D341Med (cell line): ENCODE data around the gene MIEF1.
A peak's percentile ranks its signal among the peaks of the same experiment; 100 is the strongest.
"Not testable (repeated sequence)": the region's sequence is repeated elsewhere in the genome, so short reads cannot be mapped to it uniquely, and the experiment has no call there.

Experiments
- DNase-seq: peaks from one replicate; pipeline ENCODE4 v3.0.0; 2012; ENCODE audit warnings: low spot score

Gene MIEF1

DNA sequence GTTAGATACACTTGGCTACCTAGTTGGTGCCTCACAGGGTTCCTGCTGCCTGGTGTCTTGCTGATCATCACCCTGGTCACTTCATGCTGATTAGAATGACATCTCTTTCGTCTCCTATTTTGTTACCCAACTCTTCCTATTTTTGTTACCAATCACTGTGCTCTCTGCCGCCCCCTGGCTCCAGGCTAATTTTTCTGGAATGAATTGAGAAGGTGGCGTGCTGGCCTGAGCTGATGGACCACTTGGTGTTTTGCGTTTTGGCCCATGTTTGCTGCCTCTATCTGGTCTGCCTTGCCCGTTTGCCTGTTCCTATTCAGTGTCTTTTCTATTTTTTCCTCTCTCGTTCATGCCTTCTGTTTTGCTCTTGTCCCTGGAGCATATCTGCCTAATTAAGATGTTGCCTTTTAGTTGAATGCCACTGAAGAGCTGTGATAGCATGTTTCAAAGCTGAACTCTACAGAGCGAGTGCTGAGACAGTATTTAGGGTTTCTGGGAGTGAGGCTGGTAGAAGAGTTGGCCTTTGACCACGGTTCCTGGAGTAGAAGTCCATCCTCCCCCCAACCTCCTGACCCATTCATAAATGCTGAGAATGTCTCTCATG is 12.4 kb downstream of the MIEF1 start:
- DNase-seq, result peak; percentile 68

DNA sequence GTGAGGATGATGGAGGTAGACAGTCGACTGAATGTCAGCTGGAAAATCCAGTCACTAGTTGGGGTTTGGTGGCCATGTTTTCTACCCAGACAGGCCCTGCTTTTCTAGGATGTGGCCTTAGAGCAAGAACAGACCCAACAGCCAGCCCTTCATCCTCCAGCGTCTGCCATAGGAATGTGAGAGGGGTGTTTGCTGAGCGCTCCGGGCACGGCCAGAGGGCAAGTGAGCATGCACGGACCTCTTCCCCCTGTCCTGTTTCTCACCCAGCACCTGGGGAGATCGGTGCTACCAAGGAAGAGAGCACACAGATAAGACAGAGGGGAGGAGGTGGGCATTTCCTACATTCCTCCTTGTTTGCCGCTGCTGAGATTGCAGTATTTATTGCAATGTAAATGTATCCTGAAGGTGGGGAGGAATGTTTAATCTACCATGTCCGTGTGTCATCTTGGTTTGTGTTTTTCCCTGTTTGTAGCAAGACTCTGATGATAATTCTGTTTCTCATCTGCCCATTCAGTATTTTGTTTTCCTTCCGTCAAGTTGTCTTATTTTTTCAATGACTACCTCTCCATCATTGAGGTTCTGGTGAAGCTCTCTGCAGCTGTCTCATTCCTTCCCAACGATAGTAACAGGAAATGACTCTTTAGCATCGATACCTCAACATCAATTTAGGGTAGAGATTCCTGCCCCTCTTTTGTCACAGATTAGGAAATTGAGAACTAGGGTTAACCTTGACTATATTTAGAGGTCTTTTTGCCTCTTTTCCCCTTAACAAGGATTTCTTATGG is 13.4 kb downstream of the MIEF1 start:
- DNase-seq, result no peak

DNA sequence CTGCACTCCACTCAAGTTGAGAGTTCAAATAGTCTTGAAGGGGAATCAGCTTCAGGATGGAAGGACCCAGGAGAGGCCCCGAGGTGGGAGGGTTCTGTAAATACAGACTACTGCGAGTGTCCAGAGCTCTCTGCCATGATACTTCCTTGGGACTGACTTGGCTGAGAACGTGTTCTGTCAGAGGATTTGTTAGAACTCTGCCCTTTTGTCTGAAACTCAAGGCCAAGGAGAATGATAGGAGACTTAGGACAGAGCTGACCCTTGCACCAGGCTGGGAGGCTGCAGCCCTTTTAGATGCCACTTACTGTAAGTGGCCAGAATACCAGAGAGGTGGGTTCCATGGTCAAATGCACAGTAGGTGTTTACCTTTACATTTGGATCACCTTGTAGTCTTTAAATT is 15.4 kb downstream of the MIEF1 start:
- no peak for DNase-seq

DNA sequence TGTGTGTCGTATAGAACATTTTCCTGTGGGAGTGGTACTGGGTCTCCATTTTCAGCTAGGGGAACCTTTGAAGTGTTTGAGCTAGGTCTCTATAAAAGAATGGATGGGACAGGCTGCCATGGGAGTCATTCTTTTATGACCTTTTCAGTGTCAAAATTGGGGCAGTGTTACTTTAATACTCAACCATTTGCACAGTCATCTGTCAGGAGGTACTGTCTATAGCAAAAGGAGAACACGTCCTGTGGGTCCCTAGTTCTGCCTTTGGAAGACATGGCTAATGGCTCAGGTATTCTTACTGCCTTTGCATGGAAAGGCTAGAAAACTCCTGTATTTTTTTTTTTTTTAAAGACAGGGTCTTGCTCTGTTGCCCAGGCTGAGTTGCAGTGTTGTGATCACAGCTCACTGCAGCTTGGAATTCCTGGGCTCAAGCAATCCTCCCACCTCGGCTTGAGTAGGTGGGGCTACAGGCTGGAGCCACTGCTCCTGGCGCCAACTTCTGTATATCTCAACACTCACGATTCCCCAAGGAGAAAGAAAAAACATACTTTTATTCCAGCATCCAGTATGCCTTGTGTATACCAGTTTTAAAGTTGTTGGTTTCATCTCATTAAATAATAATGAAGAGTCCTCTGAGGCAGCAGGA is 16.2 kb downstream of the MIEF1 start:
- DNase-seq, result no peak

DNA sequence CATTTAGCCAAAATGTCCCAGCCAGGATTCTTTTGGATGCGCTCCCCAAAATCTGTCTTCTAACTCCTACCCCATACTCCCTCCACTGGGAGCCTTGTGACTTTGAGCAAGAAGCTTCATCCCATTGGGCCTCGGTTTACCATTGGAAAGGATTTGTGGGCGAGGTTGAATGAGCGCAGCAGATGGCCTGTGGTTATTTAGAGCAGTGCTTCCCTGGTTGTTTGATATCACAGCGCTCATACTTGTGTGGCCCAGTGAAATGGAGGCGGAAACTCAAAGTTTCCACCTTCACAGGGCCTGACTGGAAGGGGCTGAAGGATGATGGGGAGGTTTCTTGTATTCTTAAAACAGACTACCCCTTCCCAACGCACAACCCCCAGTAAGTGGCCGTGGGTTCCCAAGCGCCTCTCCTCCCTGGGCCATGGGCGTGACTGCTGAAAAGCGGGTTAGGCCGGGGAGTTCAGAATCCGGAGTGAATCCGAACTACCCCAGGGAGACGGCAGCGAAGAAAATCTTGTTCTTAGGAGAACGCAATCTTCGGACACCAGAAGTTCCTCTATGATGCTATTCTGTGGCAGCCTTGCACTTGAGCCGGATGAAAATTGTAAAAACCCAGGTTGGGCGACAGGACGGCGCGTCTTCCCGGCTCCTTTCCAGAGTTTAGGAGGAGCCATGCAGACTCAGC is 17.0 kb downstream of the MIEF1 start:
- peak; percentile 71 for DNase-seq

DNA sequence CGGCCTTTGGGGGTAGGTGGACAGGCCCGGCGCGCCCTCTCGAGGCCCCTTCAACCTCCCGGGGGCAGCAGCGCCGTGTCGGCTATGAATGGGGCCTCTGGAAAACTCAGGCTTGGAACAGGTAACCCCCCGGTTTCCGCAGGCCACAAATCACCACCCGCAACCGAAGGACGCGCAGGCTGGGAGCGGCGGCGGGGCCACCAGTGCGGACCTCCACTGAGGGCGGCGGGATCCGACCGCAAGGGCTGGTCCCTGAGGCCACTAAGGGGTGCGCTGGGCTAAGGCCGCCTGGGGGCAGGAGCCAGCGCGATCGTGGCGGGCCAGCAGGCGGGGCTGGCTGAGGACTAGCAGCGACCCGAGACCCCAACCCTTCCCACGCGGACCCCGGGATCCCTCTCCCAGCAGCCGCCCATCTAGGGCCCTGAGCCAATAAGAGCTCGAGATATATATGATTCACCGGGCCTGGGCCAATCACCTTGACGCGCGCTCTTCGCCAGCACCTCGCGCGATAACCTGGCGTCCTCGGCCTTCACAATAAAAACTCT is 17.7 kb downstream of the MIEF1 start:
- peak; percentile 95 for DNase-seq

DNA sequence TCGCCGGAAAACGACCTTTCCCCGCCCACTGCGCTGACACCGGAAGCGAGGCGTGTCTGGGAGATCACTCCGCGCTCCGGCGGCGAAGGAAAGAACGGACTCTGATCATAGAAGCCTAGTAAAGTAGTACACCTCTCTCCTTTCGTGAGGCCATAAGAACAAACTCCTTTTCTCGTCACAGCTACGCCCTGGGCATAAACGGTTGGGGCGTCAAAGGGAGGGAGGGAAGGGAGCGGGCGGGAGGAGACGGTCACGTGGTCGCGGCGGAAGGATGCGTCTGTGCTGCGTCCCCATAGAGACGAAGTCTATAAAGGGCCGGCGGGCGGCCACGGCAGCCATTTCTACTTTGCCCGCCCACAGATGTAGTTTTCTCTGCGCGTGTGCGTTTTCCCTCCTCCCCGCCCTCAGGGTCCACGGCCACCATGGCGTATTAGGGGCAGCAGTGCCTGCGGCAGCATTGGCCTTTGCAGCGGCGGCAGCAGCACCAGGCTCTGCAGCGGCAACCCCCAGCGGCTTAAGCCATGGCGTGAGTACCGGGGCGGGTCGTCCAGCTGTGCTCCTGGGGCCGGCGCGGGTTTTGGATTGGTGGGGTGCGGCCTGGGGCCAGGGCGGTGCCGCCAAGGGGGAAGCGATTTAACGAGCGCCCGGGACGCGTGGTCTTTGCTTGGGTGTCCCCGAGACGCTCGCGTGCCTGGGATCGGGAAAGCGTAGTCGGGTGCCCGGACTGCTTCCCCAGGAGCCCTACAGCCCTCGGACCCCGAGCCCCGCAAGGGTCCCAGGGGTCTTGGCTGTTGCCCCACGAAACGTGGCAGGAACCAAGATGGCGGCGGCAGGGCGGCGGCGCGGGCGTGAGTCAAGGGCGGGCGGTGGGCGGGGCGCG is 18.4 kb downstream of the MIEF1 start, which contains the start of gene ATF4:
Gene ATF4 (plus strand): TSS at position 337 of the 880 bp plus-strand sequence. CDS start 884 bp downstream, outside the sequence.
- peak; percentile 82 for DNase-seq

DNA sequence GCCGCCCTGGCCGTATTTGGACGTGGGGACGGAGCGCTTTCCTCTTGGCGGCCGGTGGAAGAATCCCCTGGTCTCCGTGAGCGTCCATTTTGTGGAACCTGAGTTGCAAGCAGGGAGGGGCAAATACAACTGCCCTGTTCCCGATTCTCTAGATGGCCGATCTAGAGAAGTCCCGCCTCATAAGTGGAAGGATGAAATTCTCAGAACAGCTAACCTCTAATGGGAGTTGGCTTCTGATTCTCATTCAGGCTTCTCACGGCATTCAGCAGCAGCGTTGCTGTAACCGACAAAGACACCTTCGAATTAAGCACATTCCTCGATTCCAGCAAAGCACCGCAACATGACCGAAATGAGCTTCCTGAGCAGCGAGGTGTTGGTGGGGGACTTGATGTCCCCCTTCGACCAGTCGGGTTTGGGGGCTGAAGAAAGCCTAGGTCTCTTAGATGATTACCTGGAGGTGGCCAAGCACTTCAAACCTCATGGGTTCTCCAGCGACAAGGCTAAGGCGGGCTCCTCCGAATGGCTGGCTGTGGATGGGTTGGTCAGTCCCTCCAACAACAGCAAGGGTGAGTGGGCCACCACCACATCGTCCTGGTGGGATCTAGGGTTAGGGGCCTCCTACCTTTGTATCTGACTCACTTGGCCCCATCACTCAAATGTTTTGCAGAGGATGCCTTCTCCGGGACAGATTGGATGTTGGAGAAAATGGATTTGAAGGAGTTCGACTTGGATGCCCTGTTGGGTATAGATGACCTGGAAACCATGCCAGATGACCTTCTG is 19.2 kb downstream of the MIEF1 start:
- DNase-seq, result not testable (repeated sequence)

DNA sequence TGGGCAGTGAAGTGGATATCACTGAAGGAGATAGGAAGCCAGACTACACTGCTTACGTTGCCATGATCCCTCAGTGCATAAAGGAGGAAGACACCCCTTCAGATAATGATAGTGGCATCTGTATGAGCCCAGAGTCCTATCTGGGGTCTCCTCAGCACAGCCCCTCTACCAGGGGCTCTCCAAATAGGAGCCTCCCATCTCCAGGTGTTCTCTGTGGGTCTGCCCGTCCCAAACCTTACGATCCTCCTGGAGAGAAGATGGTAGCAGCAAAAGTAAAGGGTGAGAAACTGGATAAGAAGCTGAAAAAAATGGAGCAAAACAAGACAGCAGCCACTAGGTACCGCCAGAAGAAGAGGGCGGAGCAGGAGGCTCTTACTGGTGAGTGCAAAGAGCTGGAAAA is 20.0 kb downstream of the MIEF1 start:
- DNase-seq, result not testable (repeated sequence)

DNA sequence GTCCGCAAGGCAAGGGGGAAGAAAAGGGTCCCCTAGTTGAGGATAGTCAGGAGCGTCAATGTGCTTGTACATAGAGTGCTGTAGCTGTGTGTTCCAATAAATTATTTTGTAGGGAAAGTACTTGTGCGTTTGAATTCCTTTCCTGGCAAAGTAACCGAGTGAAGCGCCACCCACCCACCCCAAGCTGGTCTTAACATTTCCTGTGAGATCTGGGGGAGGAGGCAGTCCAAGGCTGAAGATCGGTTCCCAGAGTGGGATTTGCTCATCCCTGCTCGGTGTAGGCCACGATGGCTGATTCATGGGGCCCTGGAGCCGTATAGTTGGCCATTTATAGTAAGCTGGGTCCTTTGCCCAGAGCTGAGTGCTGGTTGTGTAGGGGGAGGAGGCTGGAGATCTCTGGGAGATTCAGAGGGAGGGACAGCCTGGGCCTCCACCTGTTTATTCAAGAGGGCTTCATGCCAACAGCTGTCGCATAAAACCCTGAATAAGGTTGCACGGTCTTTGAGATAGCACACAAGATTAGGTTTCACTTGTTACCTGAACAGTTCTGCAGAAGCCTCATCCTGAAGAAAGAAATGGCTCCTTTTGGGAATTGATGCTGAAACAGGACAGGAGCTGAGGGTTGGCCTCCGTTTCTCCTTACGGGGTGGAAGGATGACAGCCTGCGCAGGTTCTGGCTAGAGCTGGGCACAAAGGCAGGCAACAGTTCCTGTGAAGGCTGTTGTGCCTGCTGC is 20.6 kb downstream of the MIEF1 start:
- DNase-seq, result no peak

DNA sequence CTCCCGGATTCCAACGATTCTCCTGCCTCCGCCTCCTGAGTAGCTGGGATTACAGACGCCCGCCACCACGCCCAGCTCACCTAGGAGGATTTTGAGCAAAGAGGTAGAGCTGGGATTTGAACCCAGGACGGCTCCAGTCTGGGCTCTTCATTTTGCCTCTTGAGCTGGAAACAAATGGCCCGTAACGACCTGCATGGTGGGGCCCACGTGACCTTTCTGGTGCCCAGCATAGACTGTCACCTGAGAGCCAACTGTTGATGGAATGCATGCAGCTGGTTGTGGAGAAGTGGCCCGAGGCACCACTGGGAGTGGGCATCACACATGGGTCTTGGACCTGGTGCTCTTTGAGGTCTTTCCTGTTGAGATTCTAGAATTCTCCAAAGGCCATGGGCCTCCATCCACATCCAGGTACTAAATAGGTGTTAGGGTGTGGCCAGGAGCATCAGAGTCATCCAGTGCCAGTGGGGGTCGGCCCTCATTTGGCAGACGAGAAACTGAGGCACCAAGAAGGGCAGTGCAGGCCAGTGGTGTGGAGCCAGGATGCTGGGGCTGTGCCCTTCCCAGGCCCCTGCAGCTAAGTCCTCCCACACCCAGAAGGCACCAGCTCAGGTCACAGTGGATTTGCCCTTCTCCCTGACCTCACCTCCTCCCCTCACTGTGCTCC is 22.1 kb downstream of the MIEF1 start:
- DNase-seq, result no peak

DNA sequence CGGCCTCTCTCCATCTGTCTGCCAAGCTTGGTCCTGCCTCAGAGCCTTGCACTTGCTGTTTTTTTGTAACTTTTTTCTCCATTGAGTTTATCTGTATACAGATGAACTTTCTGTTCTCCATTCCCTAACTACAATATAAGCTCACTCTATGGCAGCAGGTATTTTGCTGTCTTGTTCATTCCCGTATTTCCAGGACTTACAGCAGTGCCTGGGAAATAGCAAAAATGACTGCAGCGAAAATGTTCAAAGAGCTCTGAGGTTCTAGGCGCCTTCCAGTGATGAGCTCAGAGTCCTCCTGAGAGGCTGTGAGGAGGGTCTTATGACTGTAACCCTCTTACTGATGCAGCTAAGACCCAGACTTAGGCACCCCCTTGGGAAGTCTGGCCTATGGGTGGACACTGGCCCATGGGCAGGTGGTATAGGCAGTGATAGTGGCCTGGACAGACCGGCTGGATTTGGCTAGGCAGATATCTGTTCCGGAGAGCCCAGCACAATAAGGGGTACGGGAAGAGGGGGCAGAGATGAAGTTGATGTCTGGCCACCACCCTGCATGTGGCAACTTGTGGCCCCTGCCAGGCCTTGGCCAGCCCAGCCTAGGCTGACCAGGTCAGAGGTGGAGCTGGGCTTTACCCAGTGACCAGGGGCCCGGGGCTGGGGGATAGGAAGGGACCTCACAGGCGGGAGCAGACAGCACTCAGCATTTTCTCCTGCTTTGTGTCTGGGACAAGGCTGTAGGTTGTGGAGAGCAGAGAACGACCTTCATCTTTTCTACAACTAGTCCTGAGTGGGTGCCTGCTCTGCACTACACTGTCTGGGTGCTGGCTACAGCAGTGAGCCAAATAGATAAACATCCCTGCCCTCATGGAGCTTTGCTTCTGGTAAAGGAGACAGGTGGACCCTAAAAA is 22.9 kb downstream of the MIEF1 start:
- DNase-seq, result no peak

DNA sequence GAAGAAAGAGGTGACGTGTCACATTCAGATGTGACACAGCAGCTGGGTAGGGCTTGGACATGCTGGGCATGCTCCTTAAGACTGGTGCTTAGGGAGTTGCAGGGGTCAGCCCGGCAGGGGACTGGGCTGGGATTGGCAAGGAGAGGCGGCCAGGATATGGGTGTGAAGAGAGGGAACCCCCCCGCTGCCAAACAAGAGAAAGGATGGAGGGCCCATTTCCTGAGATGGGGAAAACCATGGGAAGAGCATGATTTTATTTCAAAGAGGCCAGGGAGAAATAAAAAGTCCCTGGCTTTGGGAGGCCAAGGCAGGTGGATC is 23.5 kb downstream of the MIEF1 start:
- DNase-seq, result no peak

DNA sequence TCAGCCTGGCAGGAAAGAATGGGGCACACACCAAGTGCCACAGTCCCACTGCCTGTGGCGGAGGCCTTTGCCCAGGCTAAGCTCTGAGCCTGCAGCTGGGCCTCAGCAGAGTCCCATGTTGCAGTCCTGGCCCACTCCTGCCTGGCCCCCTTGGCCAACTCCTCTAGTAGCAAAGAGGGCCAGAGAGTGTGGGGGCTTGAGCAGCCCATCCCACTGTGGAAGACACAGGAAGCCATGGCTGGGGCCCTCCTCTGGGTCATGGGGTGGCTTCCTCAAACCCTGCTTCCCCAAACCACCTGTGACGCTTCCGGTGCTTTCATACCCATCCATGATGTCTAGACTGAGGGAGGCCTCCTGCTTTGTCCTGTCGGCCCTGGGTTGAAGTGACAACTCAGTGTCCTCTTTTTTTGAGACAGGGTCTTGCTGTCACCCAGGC is 24.7 kb downstream of the MIEF1 start:
- no peak for DNase-seq

DNA sequence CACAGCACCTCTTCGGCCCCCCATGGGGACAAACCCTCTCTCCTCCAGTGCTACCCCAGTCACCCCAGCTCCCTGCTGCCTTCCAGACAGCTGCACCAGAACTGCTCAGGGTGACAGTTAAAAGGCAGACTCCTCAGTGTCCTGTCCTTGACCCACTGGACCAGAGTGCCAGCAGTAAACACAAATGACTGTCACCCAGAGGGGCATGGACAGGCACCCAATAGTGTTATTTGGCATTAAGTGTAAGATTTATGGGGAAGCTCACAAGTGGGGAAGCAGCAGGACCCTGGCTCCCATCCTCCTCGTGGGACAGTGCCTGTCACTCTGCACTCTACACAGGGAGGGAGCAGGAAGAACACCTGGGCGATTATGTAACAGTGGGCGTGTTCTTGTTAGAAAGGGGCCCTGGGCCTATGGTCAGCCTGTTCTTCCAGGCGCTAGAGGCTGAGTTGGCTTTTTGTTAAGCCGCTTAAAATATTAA is 25.4 kb downstream of the MIEF1 start:
- DNase-seq, result no peak

DNA sequence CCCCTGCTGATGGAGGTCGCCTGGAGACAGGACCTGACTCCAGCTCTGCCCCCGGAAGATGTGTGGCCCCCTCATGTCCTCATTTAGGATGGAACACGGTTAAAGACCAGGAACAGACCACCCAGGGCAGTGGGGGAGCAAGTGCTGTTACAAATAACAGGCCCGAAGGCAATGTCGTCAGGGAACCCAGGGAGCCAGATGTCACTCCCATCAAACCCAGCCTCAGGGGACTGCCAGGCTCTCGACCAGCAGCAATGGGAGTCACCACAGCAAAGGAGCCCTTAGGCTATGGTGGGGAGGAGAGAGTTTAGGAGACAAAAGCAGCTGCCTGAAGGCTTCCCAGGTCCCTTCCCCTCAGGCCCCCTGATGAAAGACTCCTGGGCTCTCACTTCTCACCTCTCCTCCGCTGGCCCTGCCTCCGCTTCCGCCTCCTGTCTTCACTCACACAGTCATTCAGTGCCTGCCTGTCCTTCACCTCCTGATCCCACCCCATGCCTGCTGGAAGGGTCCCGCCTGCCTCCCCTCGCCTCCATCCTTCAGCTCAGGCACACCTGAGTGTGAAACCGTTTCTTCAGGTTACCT is 26.1 kb downstream of the MIEF1 start:
- DNase-seq, result peak; percentile 69

DNA sequence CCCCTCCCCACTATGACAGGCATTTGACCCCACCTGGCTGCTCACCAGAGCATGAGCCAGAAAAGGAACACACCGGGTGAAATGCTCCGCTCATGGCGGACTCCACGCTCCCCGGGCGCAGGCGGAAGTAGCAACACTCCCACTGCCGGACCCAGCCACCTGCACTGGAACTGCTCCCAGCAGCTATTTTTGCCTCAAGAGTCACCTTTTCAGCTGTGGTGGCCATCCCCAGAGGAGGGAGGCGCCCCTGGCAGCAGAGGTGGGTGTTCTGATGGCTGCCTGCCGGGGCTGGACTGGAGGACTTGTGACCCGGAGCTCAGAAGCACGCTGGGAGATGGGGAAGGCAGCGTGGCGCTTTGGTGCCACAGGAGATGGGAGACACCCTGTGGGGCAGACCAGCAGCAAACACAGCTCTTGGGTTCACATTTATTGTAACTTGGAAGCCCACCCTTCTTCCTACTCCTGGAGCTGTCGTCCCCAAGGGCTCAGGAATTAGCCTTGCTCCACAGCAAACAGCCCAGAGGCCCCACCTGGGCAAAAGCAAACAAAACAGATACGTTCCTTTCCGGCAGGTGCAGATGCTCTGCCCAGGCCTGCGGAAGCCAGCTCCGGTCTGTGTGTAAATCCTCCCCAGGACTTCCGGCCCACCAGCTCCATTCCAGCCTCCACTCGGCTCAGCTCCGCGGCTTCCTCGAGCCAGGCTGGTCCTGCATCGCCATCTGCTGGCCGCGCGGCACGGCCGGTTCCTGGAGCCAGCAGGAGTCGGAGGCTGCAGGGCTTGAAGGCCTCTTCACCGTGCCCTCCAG is 26.8 kb downstream of the MIEF1 start:
- DNase-seq, result peak; percentile 87
